ENCODE measurements around the gene TAS1R3.

TAS1R3 gene

DNA sequence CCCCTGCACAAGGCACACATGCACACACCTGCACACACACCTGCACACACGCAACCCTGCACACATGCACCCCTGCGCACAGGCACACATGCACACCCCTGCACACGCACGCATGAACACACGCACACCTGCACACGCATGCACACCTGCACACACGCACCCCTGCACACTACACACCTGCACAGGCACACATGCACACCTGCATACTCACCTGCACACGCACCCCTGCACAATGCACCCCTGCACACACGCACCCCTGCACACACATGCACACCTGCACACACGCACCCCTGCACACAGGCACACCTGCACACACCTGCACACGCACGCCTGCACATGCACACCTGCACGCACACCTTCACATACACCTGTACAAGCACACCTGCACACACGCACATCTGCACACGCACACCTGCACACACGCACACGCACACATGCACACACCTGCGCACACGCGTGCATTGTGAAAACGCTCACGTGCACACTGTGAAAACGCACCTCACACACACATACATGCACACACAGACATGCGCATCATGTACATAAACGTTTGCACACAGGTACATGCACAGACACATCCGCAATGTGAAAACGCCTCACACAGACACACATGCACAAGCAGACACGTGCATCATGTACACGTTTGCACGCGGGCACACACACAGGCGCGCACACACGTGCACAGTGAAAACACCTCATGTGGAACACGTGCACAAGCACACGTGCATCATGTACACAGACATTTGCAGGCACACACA is 9.9 kb downstream of the TAS1R3 start:
- DNase-seq: no peak

DNA sequence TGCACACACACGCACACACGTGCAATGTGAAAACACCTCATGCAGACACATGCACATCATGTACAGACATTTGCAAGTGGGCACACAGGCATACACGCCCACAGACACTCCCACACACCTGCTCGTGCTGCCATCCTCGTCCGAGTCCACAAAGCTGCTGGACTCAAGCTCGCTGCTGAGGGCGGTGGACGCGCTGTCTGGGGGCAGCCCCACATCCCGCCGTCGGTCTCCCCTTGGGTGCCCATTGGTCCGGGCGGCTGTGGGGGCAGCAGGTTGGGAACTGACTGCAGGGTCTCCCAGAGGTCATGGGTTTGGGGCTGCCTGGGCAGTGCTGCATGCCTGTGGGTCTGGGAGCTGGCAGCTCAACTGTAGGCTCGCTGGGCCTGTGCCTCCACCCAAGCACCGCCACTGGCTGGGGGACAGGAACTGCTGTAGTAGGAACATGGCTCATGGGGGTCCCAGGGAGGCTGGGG is 10.5 kb downstream of the TAS1R3 start:
- DNase-seq: no peak

- no peak for DNase-seq
Measured at GRCh38 chr1:1342061-1342562, 11.0 kb downstream of the TAS1R3 start.

- no peak for DNase-seq
Measured at GRCh38 chr1:1342584-1343115, 11.6 kb downstream of the TAS1R3 start.

DNA sequence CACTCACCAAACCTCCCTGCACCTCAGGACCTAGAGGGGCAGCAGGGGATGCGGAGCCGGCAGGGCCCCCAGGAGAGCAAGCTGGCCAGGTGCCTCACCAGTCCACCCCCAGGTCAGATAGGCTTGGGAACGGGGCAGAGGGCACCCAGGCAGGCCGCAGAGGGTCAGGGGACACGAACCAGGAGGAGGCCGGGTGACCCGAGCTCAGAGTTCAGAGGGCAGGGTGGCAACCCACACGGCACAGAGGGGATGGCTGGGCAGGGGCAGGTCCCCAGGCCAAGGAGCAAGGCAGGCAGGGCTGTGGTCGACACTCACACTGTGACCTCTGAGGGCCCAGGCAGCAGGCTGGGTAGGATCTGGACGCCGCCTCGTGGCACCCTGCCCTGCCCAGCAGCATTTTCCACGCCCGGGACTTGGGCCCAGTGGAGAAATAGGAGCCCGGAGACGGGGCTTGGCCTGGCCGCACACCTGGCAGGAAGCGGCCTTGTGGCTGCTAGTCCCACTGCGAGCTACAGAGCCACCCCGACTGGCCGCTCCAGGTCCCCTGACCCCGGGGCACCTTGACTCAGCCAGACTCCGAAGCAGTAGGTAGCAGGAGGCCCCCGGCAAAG is 12.8 kb downstream of the TAS1R3 start:
- no peak for DNase-seq

GRCh38 chr1:1344655-1345361 is 13.7 kb downstream of the TAS1R3 start:
- DNase-seq: no peak

GRCh38 chr1:1345384-1345783 is 14.3 kb downstream of the TAS1R3 start:
- DNase-seq: no peak

GRCh38 chr1:1345860-1346500 is 14.9 kb downstream of the TAS1R3 start:
- DNase-seq: no peak

- no peak for DNase-seq
Measured at GRCh38 chr1:1346501-1346890, 15.4 kb downstream of the TAS1R3 start.

- no peak for DNase-seq
Measured at GRCh38 chr1:1347026-1347595, 16.0 kb downstream of the TAS1R3 start.

GRCh38 chr1:1347663-1348419 is 16.8 kb downstream of the TAS1R3 start:
- DNase-seq: no peak

- DNase-seq: no peak
Measured at GRCh38 chr1:1348420-1349255, 17.6 kb downstream of the TAS1R3 start.

DNA sequence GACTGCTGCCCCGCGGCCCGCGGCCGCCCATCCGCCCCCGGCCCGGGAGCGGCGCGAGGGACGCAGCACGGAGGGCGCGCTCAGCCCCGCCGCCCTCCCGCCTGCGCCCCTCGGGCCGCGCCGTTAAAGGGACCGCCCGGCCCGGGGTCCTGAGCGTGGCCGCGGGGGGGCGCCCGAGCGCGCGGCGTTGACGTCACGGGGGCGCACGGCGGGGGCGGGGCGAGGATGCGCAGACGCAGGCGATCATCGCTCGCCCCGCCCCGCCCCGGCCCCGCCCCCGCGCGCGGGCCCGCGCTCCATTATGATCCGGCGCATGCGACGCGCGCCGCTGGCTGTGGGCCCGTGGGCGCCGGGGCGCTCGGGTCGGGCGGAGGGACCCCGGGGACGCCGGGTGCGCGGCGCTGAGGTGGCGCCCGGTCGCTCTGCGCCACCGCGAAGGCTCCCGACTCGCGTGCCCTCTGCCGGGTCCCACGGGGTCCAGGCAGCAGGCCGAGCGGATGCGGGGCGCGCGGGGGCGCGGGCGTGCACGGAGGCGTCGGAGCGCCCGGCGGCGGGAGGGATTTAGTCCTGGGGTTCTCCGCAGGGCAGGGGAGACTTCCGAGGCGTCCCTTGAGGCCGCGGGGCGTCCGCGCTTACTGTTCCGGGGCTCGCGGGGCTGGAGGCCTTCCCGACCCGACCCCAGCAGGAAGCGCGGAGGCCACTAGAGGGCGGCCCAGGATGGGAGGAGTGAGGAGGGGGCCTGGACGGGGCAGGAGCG is 18.4 kb downstream of the TAS1R3 start, which contains the start of gene DVL1:
Gene DVL1 (minus strand): TSS at position 163 of the 757 bp plus-strand sequence. CDS start 353 bp downstream, outside the sequence.
- DNase-seq: peak; percentile 24

DNA sequence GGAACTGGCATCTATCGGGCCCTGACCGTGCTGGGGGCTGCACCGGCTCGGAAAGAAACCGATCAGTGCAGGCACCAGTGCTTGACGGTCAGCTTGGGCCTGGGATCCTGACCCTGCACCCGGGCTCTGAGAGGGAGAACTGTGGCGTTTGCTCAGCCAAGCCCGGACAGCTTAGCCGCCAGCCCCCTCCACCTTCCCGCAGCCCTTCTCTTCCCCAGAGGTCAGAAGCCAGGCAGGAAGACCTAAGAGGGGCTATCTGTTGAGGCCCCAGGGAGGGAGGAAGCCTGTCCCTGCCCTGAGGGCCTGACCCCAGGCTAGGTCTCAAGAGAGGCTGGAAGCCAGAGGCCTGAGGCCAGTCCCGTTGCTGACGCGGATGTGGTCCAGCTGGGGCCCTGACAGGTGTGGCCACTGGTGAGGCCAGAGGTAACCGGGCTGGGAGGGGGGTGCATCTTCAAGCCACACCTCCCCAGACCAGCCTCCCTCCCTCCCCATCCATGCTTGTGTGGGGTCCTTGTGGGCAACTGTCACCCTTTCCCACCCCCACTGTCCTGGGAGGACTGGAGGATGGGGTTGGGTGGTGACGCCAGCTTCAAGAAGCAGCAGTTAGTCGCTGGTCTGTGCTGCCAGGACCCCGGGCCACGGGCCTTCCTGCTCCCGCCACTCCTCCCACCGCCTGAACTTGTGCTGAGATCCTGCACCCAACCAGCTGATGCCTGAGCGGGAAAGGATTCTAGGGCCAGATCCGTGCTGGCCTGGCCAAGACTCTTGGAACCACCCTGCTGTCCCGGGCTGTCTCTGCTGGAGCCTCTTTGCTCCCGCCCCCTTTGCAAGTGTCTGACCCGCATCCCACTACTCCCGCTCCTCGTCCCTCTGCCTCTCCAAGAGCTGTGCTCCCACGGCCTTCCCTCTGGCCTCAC is 20.7 kb downstream of the TAS1R3 start:
- no peak for DNase-seq

DNA sequence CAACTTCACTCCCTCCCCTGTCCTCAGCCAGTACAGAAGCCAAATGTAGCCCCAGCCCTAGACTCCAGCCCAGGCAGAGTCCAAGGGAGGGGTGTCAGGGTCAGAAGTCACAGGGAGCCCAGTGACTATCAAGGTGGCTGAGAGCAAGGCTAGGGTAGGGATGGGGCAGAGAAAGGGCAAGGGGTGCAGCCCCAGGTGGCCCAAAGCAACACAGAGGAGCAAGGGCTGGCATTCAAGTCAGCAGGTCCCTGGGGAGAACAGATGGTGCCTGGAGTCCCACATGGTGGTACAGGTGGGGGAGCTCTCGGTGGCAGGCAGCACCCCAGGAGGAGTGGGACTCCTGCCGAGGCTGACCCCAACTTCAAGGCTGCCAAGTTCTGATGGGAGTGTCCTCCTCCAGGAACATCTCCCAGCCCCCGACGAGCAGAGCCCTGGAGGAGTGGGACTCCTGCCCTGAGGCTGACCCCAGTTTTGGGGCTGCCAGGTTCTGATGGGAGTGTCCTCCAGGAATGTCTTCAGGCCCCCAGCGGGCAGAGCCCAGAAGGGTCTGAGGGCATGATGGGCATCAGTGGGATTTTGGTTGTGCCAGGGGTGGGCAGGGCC is 21.8 kb downstream of the TAS1R3 start:
- no peak for DNase-seq

- DNase-seq: no peak
Measured at GRCh38 chr1:1353389-1354151, 22.5 kb downstream of the TAS1R3 start.
